ENCODE data around the gene DPYD. TPM values are rescaled to one million over a fixed set of nuclear protein-coding genes. Genes with fewer than 3 reads are reported as not detected.

The DPYD gene
- total and polyA plus RNA-seq, 10 of the 15 experiments (the other 5 are each of a cell fraction or from before 2014, with no cell fraction given): 5.7 to 23.8 (median 10.2) TPM

DNA sequence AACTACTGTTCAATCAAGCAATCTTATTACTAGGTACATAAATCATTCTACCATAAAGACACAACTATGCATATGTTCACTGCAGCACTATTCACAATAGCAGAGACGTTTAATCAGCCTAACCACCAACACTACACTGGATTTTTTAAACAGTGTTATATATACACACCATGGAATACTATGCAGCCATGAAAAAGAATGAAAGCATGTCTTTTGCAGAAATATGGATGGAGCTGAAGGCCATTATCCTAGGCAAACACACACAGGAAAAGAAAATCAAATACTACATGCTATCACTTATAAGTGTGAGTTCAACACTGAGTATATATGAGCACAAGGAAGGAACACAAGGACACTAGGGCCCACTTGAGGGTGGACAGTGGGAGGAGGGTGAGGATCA lies 159.2 kb downstream of the DPYD start:
- CTCF ChIA-PET: no interaction called here
- 0% methylated on average over 1 of the region's 1 CpG for WGBS (ENCODE audit: insufficient coverage, insufficient replicate concordance, low lambda C conversion rate, missing lambda C conversion rate)
- Histone ChIP-seq H3K4me1 (ENCODE audit: control insufficient read depth, insufficient read depth, low read length) (no peaks in the 10 kb centered on the region), H3K27me3 (replicated peaks in 1 of 2; ENCODE audit: control insufficient read depth in 2 of 2, insufficient read depth in 2 of 2, low read length in 1 of 2) (no peaks in the 10 kb centered on the region), H3K4me2 (ENCODE audit: control insufficient read depth, insufficient read depth) (no peak overlapping the region), H2AFZ (ENCODE audit: control insufficient read depth, low read depth, low read length) (no peak overlapping the region), H3K9me3 (replicated peaks; ENCODE audit: control insufficient read depth, insufficient read depth, low read length) (no peaks in the 10 kb centered on the region), H3K4me3 (no peak overlapping the region), H3K27ac (ENCODE audit: control insufficient read depth, insufficient read depth) (no peak overlapping the region), H4K20me1 (ENCODE audit: control insufficient read depth, insufficient read depth) (no peaks in the 10 kb centered on the region), H3K9ac (ENCODE audit: control insufficient read depth, insufficient read depth, low read length) (no peak overlapping the region), H3K36me3 (ENCODE audit: control insufficient read depth in 2 of 2, insufficient read depth in 2 of 2, low read length in 1 of 2) (no peaks in the 10 kb centered on the region), H3K79me2 (ENCODE audit: control insufficient read depth, insufficient read depth, low read length) (no peaks in the 10 kb centered on the region)
- RAD21 ChIA-PET (ENCODE audit: unreplicated experiment): no interaction called here
- FAIRE-seq (no peak), ATAC-seq (no peak), DNase-seq (ENCODE audit: low read depth, low spot score) (no peak)
- no TSS peak for BruUV-seq (replicated peaks)
- in situ Hi-C loops (cut with MboI): no loop called here
- SMC1A ChIA-PET (ENCODE audit: uncharacterized antibody, unreplicated experiment): no interaction called here
- intact Hi-C loops (cut with micrococcal nuclease; ENCODE audit: unreplicated experiment): no loop called here
- POLR2A ChIA-PET: no interaction called here
- TF ChIP-seq KDM1A (IDR thresholded peaks at IDR 0.05; ENCODE audit: borderline replicate concordance) (no peak), EGR1 (IDR thresholded peaks at IDR 0.05; ENCODE audit: borderline replicate concordance in 1 of 2, low read depth in 2 of 2, low read length in 2 of 2) (no peak), ZNF24 (IDR thresholded peaks at IDR 0.05) (no peak)

DNA sequence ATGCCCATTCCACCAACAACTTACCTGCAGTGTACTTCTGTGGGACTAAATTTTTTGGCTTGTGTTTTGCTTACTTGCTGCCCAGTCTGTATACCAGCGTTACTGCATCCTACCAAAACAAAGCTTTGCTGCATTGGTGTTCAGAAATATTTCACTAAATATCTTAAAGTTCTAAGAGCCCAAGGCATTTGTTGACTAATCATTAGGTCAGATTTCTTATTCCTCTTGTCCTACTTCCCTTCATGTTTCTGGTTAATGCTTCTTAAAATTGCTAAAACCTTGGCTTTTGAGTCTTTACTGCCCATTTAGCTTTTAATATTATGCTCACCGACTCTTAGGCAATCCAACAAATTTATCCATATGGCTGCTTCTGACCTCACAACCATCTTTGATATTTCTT lies 161.8 kb downstream of the DPYD start:
- H4K20me1 ChIP-seq (ENCODE audit: control insufficient read depth, insufficient read depth): no peaks in the 10 kb centered on the region
- no peak overlapping the region for H3K4me2 ChIP-seq (ENCODE audit: control insufficient read depth, insufficient read depth)
- H3K79me2 ChIP-seq (ENCODE audit: control insufficient read depth, insufficient read depth, low read length): no peaks in the 10 kb centered on the region
- no peak for ATAC-seq
- no peak overlapping the region for H2AFZ ChIP-seq (ENCODE audit: control insufficient read depth, low read depth, low read length)
- H3K9ac ChIP-seq (ENCODE audit: control insufficient read depth, insufficient read depth, low read length): no peak overlapping the region
- FAIRE-seq: no peak
- ChIA-PET SMC1A (ENCODE audit: uncharacterized antibody, unreplicated experiment) (interaction anchor here (0.9 to 1.4 kb wide), 2 partner anchors 20 to 94 kb away, joined by 3 to 4 read pairs; no protein-coding TSS in a partner anchor), POLR2A (interaction anchor here (0.5 to 1.1 kb wide), 2 partner anchors 14 to 508 kb away, joined by 3 to 6 read pairs; no protein-coding TSS in a partner anchor), RAD21 (ENCODE audit: unreplicated experiment) (no interaction called here), CTCF (no interaction called here)
- 8% methylated on average over 2 of the region's 2 CpGs for WGBS (ENCODE audit: insufficient coverage, insufficient replicate concordance, low lambda C conversion rate, missing lambda C conversion rate)
- no peak overlapping the region for H3K4me3 ChIP-seq
- H3K27me3 ChIP-seq (replicated peaks in 1 of 2; ENCODE audit: control insufficient read depth in 2 of 2, insufficient read depth in 2 of 2, low read length in 1 of 2): no peaks in the 10 kb centered on the region
- DNase-seq (ENCODE audit: low read depth, low spot score): no peak
- H3K4me1 ChIP-seq (ENCODE audit: control insufficient read depth, insufficient read depth, low read length): no peaks in the 10 kb centered on the region
- intact Hi-C loops (cut with micrococcal nuclease; ENCODE audit: unreplicated experiment): no loop called here
- BruUV-seq (replicated peaks): no TSS peak
- H3K27ac ChIP-seq (ENCODE audit: control insufficient read depth, insufficient read depth): no peak overlapping the region
- H3K36me3 ChIP-seq (ENCODE audit: control insufficient read depth in 2 of 2, insufficient read depth in 2 of 2, low read length in 1 of 2): no peaks in the 10 kb centered on the region
- no peaks in the 10 kb centered on the region for H3K9me3 ChIP-seq (replicated peaks; ENCODE audit: control insufficient read depth, insufficient read depth, low read length)
- no peak for TF ChIP-seq PAX8 (IDR thresholded peaks at IDR 0.05)
- TF ChIP-seq BACH1 (IDR thresholded peaks at IDR 0.05; ENCODE audit: borderline replicate concordance): no peak
- no peak for TF ChIP-seq SRF (IDR thresholded peaks at IDR 0.05; ENCODE audit: low read depth in 2 of 2, low read length in 2 of 2)
- no peak for TF ChIP-seq TCF3 (IDR thresholded peaks at IDR 0.05; ENCODE audit: borderline replicate concordance, insufficient read depth, low read depth, low read length)
- TF ChIP-seq, protein P1, sequence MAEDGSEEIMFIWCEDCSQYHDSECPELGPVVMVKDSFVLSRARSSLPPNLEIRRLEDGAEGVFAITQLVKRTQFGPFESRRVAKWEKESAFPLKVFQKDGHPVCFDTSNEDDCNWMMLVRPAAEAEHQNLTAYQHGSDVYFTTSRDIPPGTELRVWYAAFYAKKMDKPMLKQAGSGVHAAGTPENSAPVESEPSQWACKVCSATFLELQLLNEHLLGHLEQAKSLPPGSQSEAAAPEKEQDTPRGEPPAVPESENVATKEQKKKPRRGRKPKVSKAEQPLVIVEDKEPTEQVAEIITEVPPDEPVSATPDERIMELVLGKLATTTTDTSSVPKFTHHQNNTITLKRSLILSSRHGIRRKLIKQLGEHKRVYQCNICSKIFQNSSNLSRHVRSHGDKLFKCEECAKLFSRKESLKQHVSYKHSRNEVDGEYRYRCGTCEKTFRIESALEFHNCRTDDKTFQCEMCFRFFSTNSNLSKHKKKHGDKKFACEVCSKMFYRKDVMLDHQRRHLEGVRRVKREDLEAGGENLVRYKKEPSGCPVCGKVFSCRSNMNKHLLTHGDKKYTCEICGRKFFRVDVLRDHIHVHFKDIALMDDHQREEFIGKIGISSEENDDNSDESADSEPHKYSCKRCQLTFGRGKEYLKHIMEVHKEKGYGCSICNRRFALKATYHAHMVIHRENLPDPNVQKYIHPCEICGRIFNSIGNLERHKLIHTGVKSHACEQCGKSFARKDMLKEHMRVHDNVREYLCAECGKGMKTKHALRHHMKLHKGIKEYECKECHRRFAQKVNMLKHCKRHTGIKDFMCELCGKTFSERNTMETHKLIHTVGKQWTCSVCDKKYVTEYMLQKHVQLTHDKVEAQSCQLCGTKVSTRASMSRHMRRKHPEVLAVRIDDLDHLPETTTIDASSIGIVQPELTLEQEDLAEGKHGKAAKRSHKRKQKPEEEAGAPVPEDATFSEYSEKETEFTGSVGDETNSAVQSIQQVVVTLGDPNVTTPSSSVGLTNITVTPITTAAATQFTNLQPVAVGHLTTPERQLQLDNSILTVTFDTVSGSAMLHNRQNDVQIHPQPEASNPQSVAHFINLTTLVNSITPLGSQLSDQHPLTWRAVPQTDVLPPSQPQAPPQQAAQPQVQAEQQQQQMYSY (CRISPR knock-in tag; IDR thresholded peaks at IDR 0.05): no peak
- no peak for TF ChIP-seq TARDBP (IDR thresholded peaks at IDR 0.05; ENCODE audit: borderline replicate concordance)
- TF ChIP-seq, protein P2, sequence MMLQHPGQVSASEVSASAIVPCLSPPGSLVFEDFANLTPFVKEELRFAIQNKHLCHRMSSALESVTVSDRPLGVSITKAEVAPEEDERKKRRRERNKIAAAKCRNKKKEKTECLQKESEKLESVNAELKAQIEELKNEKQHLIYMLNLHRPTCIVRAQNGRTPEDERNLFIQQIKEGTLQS (IDR thresholded peaks at IDR 0.05; ENCODE audit: borderline replicate concordance, extremely low read depth, low read depth, low read length): no peak
- no peak for TF ChIP-seq PAX5 (IDR thresholded peaks at IDR 0.05; ENCODE audit: borderline replicate concordance, low read depth, low read length)
- no peak for TF ChIP-seq SMAD5 (IDR thresholded peaks at IDR 0.05; ENCODE audit: low read depth)
- no peak for TF ChIP-seq POLR2AphosphoS5 (IDR thresholded peaks at IDR 0.05; ENCODE audit: low read length)
- in situ Hi-C loops (cut with MboI): no loop called here

All from GM12878 (cell line).